OCI-LY1 (cell line): Measurements from ENCODE around the gene SPART.

ENCODE experiments used
- CTCF ChIP-seq: fragments of 200-600 bp; sonication (generic), shearing (Covaris generic); IDR thresholded peaks from 2 replicates; pipeline ENCODE4 v1.5.1; 2017; ENCODE audit warnings: mild to moderate bottlenecking, antibody characterized with exemption, low read length, moderate library complexity, mixed read lengths
- EZH2 ChIP-seq: fragments of 200-600 bp; sonication (generic), shearing (Covaris generic); IDR thresholded peaks from 2 replicates; pipeline ENCODE4 v1.8.0; 2017; ENCODE audit warnings: borderline replicate concordance, mixed run types, mild to moderate bottlenecking, antibody characterized with exemption, low read length, moderate library complexity, mixed read lengths

- TF ChIP-seq EZH2 (no peak), CTCF (no peak)
Measured at GRCh38 chr13:36323951-36324566, 22.1 kb downstream of the SPART start.
